ENCODE measurements around the gene ANP32E. TPM values are rescaled to one million over a fixed set of nuclear protein-coding genes. Genes with fewer than 3 reads are reported as not detected.

Gene ANP32E
- polyA plus RNA-seq, 1 donor (not counting 4 experiments of a cell fraction or from before 2014, with no cell fraction given): 18.9 TPM

- no peak for TF ChIP-seq CTCF (optimal IDR thresholded peaks at IDR 0.05 in 1 of 3, IDR thresholded peaks at IDR 0.05 in 1 of 3, conservative IDR thresholded peaks at IDR 0.05 in 1 of 3; ENCODE audit: extremely low read depth in 1 of 3, insufficient read depth in 2 of 3, low read length in 3 of 3)
- TF ChIP-seq EZH2 (IDR thresholded peaks at IDR 0.05; ENCODE audit: low read length): no peak
- Histone ChIP-seq H3K36me3 (ENCODE audit: control insufficient read depth in 2 of 2, extremely low read depth in 1 of 2, insufficient read depth in 2 of 2, low read length in 2 of 2) (peaks cover 0 to 5% of the 10 kb centered on the region in 2 experiments), H3K27ac (ENCODE audit: control insufficient read depth, insufficient read depth, low read length) (no peak overlapping the region), H3K79me2 (ENCODE audit: control insufficient read depth, insufficient read depth, low read length) (peaks cover 4% of the 10 kb centered on the region), H3K4me3 (ENCODE audit: control insufficient read depth in 2 of 3, extremely low read depth in 1 of 3, insufficient read depth in 2 of 3, low read depth in 1 of 3, low read length in 3 of 3) (no peak overlapping the region), H2AFZ (ENCODE audit: control insufficient read depth, low read length) (no peak overlapping the region), H3K9me1 (ENCODE audit: control insufficient read depth, extremely low read depth, insufficient read depth, low read length) (no peaks in the 10 kb centered on the region), H3K4me1 (ENCODE audit: control insufficient read depth, extremely low read depth, insufficient read depth, low read length) (no peaks in the 10 kb centered on the region), H3K4me2 (ENCODE audit: control insufficient read depth, extremely low read depth, insufficient read depth, low read depth, low read length) (no peak overlapping the region), H3K9me3 (ENCODE audit: control insufficient read depth, low read depth, low read length) (no peaks in the 10 kb centered on the region), H3K9ac (ENCODE audit: control insufficient read depth, extremely low read depth, insufficient read depth, low read length) (no peak overlapping the region), H4K20me1 (ENCODE audit: control insufficient read depth, extremely low read depth, insufficient read depth, low read length) (no peaks in the 10 kb centered on the region), H3K27me3 (ENCODE audit: control insufficient read depth, extremely low read depth, insufficient read depth, low read length) (no peaks in the 10 kb centered on the region)
- dilution Hi-C loops (cut with MboI; ENCODE audit: extremely low pct_ligation_motif_present, low sequenced_read_pairs): no loop called here
- DNase-seq (ENCODE audit: low read depth, low spot score) (no peak), FAIRE-seq (no peak)
These were observed 37.4 kb upstream of the ANP32E start for GRCh38 chr1:150273311-150273710.

GRCh38 chr1:150271291-150271959, 35.5 kb upstream of the ANP32E start:
- H3K79me2 ChIP-seq (ENCODE audit: control insufficient read depth, insufficient read depth, low read length): peaks cover 22% of the 10 kb centered on the region
- FAIRE-seq (no peak), DNase-seq (ENCODE audit: low read depth, low spot score) (no peak)
- dilution Hi-C loops (cut with MboI; ENCODE audit: extremely low pct_ligation_motif_present, low sequenced_read_pairs): no loop called here
- no peak overlapping the region for H3K27ac ChIP-seq (ENCODE audit: control insufficient read depth, insufficient read depth, low read length)
- H3K9ac ChIP-seq (ENCODE audit: control insufficient read depth, extremely low read depth, insufficient read depth, low read length): no peak overlapping the region
- H3K9me3 ChIP-seq (ENCODE audit: control insufficient read depth, low read depth, low read length): no peaks in the 10 kb centered on the region
- no peaks in the 10 kb centered on the region for H3K9me1 ChIP-seq (ENCODE audit: control insufficient read depth, extremely low read depth, insufficient read depth, low read length)
- peaks cover 12 to 13% of the 10 kb centered on the region in 2 experiments for H3K36me3 ChIP-seq (ENCODE audit: control insufficient read depth in 2 of 2, extremely low read depth in 1 of 2, insufficient read depth in 2 of 2, low read length in 2 of 2)
- peaks cover 9% of the 10 kb centered on the region for H3K4me1 ChIP-seq (ENCODE audit: control insufficient read depth, extremely low read depth, insufficient read depth, low read length)
- no peak overlapping the region for H3K4me2 ChIP-seq (ENCODE audit: control insufficient read depth, extremely low read depth, insufficient read depth, low read depth, low read length)
- no peaks in the 10 kb centered on the region for H4K20me1 ChIP-seq (ENCODE audit: control insufficient read depth, extremely low read depth, insufficient read depth, low read length)
- no peak for TF ChIP-seq EZH2 (IDR thresholded peaks at IDR 0.05; ENCODE audit: low read length)
- TF ChIP-seq CTCF (optimal IDR thresholded peaks at IDR 0.05 in 1 of 3, IDR thresholded peaks at IDR 0.05 in 1 of 3, conservative IDR thresholded peaks at IDR 0.05 in 1 of 3; ENCODE audit: extremely low read depth in 1 of 3, insufficient read depth in 2 of 3, low read length in 3 of 3): no peak
- no peak overlapping the region for H2AFZ ChIP-seq (ENCODE audit: control insufficient read depth, low read length)
- no peak overlapping the region for H3K4me3 ChIP-seq (ENCODE audit: control insufficient read depth in 2 of 3, extremely low read depth in 1 of 3, insufficient read depth in 2 of 3, low read depth in 1 of 3, low read length in 3 of 3)
- H3K27me3 ChIP-seq (ENCODE audit: control insufficient read depth, extremely low read depth, insufficient read depth, low read length): no peaks in the 10 kb centered on the region

Data from keratinocyte (primary cell).